ENCODE results near the gene PAM.
"Not testable (repeated sequence)": the region's sequence is repeated elsewhere in the genome, so short reads cannot be mapped to it uniquely, and the experiment has no call there.

The PAM gene

DNA sequence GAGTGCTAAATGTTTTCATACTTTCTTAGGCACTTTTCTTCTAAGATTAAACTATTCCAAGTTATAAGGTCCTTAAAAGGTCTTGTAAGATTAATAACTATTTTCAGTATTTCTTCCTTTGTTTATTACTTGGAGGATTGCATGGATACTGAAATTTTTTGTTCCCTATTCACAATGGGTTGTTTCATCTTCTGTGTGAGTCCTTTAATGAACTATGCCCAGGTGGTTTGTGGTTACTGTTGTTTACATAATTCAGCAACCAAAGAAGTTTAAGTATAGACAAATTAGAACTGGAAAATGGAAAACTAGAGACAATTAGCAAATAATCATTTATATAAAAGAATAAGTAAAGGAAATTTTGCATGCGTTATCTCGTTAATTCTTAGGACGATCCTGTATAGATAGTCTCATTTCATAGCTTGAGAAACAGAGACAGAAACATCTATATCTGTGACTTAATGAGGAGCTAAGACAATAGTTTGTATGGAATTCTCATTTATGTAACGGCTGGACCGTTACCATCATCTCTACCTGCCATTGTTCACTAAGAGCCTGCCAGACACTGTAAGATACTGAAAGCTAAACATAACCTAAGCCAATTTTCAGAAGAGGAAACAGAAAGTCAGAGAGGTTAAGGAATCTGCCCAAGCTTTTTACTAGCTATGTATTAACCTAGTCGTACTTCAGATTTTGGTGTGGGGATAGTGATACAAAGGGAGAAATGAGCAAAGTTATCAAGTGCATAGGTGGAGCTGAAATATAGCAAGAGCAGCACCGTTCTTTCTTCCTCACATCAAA lies 148.2 kb downstream of the PAM start:
- DNase-seq, result no peak

DNA sequence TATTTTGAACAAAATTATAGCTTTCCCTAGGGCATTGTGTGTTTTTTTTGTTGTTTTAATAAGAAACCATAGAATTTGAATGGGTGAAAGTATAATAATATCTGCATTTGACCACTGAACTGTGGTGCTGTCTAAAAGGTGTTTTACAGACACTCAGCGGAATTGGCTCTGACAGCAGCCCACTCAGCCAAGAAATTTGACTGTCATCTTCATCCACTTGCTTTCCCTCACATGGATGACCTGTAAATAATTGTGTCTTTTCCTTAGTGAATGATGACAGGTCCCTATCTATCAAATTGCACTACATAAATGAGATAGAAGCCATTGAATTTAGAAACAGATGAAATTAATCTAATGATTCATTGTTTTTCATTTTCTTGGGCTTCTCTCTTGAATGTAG lies 150.0 kb downstream of the PAM start:
- DNase-seq, result no peak

- DNase-seq, result not testable (repeated sequence)
These were observed 152.0 kb downstream of the PAM start for GRCh38 chr5:102907099-102907498.

DNA sequence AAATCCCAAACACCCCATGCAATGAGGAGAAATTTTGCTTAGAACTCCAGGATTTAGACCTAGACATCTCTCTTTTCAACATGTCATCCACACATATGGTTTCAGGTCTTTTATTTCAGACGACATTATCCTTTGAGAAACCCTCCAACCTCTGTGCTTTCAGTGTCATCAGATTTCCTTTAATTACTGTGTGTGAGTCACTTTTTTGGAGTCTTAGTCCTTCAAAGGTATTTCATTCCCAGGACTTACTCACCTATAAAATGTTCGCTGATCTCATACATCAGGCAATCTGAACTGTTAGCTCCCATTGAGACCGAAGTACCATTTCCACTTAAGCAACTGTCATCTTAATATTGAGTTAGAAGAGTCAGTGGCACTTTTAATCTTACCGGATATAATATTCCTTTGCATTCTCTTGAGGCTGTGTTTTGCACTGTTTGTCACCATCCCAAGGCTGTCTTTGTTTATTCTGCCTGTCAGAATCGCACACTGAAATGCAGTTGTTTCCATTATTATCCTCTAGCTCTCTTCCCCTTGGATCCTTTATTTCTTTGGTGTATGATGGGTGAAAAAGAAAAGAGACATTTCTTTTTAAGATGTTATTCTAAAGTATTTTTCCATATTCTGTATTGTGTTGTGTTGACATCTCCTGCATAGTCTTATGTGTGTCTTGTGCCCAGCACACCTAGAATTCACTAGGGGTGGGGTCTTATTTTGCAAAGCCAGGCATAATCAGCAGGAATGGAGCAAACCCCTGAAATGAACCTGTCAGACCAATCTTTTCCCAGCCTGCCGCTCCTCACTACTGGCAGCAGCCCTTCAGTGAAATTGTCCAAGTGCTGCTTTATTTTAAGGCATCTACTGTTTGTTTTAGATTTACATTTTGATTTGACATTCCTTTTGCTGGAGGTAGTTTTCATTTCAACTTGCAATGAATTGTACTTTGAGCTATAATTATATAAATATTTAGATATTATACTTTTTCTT lies 155.4 kb downstream of the PAM start:
- peak; percentile 74 for DNase-seq

- peak; percentile 85 for DNase-seq
These were observed 156.9 kb downstream of the PAM start for GRCh38 chr5:102911973-102912372.

GRCh38 chr5:102916109-102916508 lies 161.0 kb downstream of the PAM start:
- DNase-seq, result peak; percentile 27

GRCh38 chr5:102918986-102919610 lies 164.0 kb downstream of the PAM start:
- no peak for DNase-seq

DNA sequence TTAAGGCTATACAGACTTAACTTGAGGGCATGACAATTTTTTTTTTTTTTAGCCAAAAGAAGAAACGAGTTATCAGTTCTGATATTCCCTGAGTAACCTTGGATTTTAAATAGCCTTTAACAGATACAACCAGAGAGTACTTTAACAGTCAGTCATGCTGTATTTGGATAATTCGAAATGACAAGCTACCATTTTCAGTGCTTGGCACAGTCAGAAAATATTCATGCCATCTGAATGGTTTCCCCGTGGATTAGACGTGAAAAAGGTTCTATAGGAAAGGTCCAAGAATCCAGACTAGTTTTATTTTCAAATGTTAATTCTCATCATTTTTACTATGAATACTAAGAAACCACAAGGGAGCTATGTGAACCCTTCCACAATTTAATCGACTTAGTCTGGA lies 165.7 kb downstream of the PAM start:
- DNase-seq, result no peak

- DNase-seq, result peak; percentile 9
These were observed 166.4 kb downstream of the PAM start for GRCh38 chr5:102921341-102922044.

- DNase-seq, result no peak
These were observed 167.1 kb downstream of the PAM start for GRCh38 chr5:102922111-102922720.

DNA sequence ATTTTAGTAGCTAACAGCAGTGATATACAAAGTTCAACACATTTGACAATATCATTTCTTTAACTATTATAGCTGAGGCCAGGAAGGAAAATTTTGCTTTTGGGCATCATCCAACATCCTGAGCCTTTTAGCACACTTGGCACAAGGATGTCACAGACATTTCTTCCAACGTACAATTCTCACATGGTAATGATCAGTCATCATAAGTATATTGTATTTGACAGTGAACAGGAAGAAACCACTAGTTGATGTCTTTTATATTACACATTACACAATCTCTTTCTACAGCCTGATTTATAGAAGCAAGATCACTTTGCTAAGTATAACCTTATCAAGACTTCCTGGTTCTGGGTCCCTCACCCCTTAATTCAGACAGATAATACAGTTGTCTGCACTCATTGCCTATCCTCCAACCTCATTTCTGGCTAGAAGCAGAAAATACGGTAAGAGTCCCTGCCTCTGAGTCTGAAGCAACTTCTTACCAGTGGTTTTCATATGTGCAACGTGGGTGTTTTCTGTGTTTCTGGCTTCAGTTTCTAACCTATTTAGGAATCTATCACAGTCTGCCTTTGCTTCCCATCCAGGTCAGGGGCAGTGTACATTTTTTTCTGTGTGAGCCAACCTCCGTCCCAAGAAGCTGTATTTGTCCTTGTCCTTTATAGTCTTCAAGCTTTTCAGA lies 167.8 kb downstream of the PAM start:
- DNase-seq, result peak; percentile 50

GRCh38 chr5:102924963-102925362 lies 169.9 kb downstream of the PAM start:
- DNase-seq, result no peak

- no peak for DNase-seq
These were observed 171.9 kb downstream of the PAM start for GRCh38 chr5:102927007-102927406.

DNA sequence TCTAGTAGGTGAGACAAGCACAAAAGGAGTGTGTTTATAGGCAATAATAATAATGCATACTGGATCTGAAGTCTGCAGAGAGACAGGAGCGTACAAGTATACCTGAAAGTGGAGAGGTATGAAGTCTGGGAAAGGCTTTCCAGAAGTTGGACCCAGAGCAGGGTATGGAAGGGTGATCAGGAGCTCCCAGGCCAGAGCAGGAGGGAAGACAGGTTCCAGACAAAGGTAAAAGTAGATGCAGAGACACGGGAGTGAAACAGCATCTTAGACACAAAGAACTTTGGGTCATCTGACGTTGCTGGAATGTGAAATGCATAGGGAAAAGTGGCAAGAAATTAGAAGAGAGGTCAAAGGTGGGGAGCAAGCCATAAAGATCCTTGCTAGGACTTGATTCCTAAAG lies 175.1 kb downstream of the PAM start:
- no peak for DNase-seq

DNA sequence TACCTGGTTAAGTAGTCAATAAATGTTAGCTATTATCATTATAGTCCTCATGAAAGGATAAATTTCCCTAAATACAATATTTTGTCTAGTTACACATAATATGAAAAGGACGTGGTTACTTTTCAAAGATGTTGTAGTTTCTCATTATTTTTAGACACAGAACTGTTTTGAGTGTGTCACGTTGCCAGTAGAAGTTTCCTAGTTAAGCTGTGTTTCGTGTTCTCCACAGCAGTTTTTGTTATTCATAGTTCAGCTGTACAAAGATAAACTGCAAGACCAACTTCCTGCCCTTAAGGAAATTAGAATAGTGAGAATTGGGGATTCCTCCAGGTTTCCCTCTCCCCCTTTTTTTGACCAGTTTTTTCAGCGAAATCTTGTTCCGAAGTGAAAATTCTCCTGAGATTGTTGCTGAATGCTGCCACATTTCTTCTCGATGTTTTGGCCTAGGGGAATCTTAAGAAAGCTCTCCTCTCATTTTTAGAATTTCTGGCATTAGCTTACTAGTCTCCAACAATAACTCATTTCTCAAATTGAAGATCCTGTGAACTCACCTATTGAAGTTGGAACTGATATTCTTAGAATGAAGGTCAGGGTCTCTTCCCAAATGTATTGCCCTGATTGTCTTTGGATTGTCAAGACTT lies 176.1 kb downstream of the PAM start:
- DNase-seq, result no peak

- no peak for DNase-seq
These were observed 177.7 kb downstream of the PAM start for GRCh38 chr5:102932781-102933180.

- no peak for DNase-seq
These were observed 178.2 kb downstream of the PAM start for GRCh38 chr5:102933316-102933715.

GRCh38 chr5:102933721-102934459 lies 178.8 kb downstream of the PAM start:
- DNase-seq, result no peak

GRCh38 chr5:102937894-102938293 lies 182.8 kb downstream of the PAM start:
- peak; percentile 28 for DNase-seq

GRCh38 chr5:102941111-102941510 lies 186.0 kb downstream of the PAM start:
- DNase-seq, result no peak

Measured in fibroblast of skin of right quadriceps (primary cell).